ENCODE measurements around the gene CTNNA3. TPM values are rescaled to one million over a fixed set of nuclear protein-coding genes. Genes with fewer than 3 reads are reported as not detected.

CTNNA3 gene
- total and polyA plus RNA-seq, 2 of the 4 experiments (the other 2 are of a cell fraction) = 0.19 to 0.90 TPM

DNA sequence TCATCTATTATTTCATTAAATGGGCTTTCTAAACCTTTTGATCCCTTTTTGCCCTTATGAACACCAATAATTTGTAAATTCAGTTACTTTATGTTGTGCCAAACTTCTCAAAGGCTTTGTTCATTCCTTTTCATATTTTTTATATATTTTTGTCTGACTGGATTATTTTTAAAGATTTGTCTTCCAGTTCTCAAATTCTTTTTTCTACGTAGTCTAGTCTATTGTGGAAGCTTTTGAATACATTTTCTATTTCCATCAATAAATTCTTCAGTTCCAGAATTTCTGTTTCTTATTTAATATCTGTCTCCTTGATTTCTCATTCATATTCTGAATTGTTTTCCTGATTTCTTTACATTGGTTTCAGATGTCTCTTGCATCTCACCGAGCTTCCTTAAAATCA is 108.2 kb downstream of the CTNNA3 start:
- no peak overlapping the region for H3K4me3 ChIP-seq (ENCODE audit: insufficient read depth, low read depth, low read length)
- no peak overlapping the region for H2BK5ac ChIP-seq (ENCODE audit: low read depth, low read length, poor library complexity, severe bottlenecking)
- dilution Hi-C loops (cut with HindIII; ENCODE audit: low sequenced_read_pairs, unreplicated experiment) (no loop called here), intact Hi-C loops (cut with micrococcal nuclease) (no loop called here), in situ Hi-C loops (cut with MboI; ENCODE audit: low sequenced_read_pairs) (no loop called here)
- no TSS peak for BruUV-seq (replicated peaks)
- no peak overlapping the region for H2BK120ac ChIP-seq (ENCODE audit: low read depth, low read length)
- no peak for DNase-seq
- no peak overlapping the region for H3K14ac ChIP-seq (replicated peaks; ENCODE audit: low read depth, low read length)
- no peak overlapping the region for H3K23ac ChIP-seq (ENCODE audit: low read depth, low read length)
- H4K20me1 ChIP-seq (ENCODE audit: insufficient read depth, low read length) = no peaks in the 10 kb centered on the region
- H3K9me3 ChIP-seq (ENCODE audit: control insufficient read depth, insufficient read depth, low read length) = peaks cover 11% of the 10 kb centered on the region
- TF ChIP-seq, protein P1, sequence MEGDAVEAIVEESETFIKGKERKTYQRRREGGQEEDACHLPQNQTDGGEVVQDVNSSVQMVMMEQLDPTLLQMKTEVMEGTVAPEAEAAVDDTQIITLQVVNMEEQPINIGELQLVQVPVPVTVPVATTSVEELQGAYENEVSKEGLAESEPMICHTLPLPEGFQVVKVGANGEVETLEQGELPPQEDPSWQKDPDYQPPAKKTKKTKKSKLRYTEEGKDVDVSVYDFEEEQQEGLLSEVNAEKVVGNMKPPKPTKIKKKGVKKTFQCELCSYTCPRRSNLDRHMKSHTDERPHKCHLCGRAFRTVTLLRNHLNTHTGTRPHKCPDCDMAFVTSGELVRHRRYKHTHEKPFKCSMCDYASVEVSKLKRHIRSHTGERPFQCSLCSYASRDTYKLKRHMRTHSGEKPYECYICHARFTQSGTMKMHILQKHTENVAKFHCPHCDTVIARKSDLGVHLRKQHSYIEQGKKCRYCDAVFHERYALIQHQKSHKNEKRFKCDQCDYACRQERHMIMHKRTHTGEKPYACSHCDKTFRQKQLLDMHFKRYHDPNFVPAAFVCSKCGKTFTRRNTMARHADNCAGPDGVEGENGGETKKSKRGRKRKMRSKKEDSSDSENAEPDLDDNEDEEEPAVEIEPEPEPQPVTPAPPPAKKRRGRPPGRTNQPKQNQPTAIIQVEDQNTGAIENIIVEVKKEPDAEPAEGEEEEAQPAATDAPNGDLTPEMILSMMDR (conservative IDR thresholded peaks at IDR 0.05; ENCODE audit: low read depth, low read length) = no peak
- TF ChIP-seq POLR2A (IDR thresholded peaks at IDR 0.05; ENCODE audit: low read depth, low read length) = no peak
- no peak overlapping the region for H3K27ac ChIP-seq (ENCODE audit: insufficient read depth, low read length)
- H3K27me3 ChIP-seq (ENCODE audit: control insufficient read depth, insufficient read depth, low read length) = no peaks in the 10 kb centered on the region
- H3K36me3 ChIP-seq (ENCODE audit: control insufficient read depth, insufficient read depth, low read length) = no peaks in the 10 kb centered on the region
- POLR2A ChIA-PET (ENCODE audit: unreplicated experiment) = no interaction called here
- no peak overlapping the region for H3K9ac ChIP-seq (ENCODE audit: low read depth, low read length)
- H3K4me1 ChIP-seq (ENCODE audit: control insufficient read depth, insufficient read depth, low read length) = no peaks in the 10 kb centered on the region
- H3K4ac ChIP-seq (ENCODE audit: low read depth, low read length) = no peak overlapping the region
- H2AFZ ChIP-seq (replicated peaks; ENCODE audit: low read length, poor library complexity) = no peak overlapping the region
- H2BK20ac ChIP-seq (ENCODE audit: low read depth, low read length) = no peak overlapping the region
- H4K5ac ChIP-seq (ENCODE audit: low read depth, low read length) = no peak overlapping the region
- H2AK9ac ChIP-seq (replicated peaks; ENCODE audit: low read depth, low read length, poor library complexity) = no peak overlapping the region
- no peak overlapping the region for H3K18ac ChIP-seq (ENCODE audit: low read depth, low read length)
- CTCF ChIA-PET = no interaction called here
- H2BK15ac ChIP-seq (ENCODE audit: low read depth, low read length) = no peak overlapping the region
- WGBS, 2 experiments (ENCODE audit: extremely low coverage in 2 of 2, insufficient read length in 1 of 2) = no CpG with 5 or more reads among the region's 2 CpGs
- no peak for ATAC-seq (ENCODE audit: low read depth)
- no peak overlapping the region for H3K56ac ChIP-seq (ENCODE audit: extremely low read depth, insufficient read depth, low read length)
- H3K79me1 ChIP-seq (ENCODE audit: low read depth in 1 of 2, low read length in 2 of 2) = no peaks in the 10 kb centered on the region
- H4K8ac ChIP-seq (ENCODE audit: low read depth in 2 of 2, low read length in 2 of 2) = no peak overlapping the region
- no peaks in the 10 kb centered on the region for H3K9me1 ChIP-seq (ENCODE audit: insufficient read depth, low read length)
- no peak overlapping the region for H2AK5ac ChIP-seq (ENCODE audit: low read depth, low read length)
- H3K4me2 ChIP-seq (ENCODE audit: low read depth, low read length) = no peak overlapping the region
- H4K91ac ChIP-seq (ENCODE audit: insufficient read depth, low read depth, low read length) = no peak overlapping the region
